GM18858 (cell line): ENCODE results near the gene NTN1.

Experiments
- ATAC-seq: cut with Tn5 transposase; IDR thresholded peaks from one replicate; pipeline ENCODE4 v1.9.1; 2021; ENCODE audit not compliant: unreplicated experiment

NTN1 gene

GRCh38 chr17:9004961-9005285 lies 16.4 kb upstream of the NTN1 start:
- no peak for ATAC-seq

- ATAC-seq: no peak
Measured at GRCh38 chr17:9006175-9006767, 15.0 kb upstream of the NTN1 start.

- ATAC-seq: no peak
Measured at GRCh38 chr17:9007052-9007714, 14.1 kb upstream of the NTN1 start.

GRCh38 chr17:9009096-9009495 lies 12.2 kb upstream of the NTN1 start:
- ATAC-seq: no peak

GRCh38 chr17:9009737-9010136 lies 11.6 kb upstream of the NTN1 start:
- ATAC-seq: no peak

GRCh38 chr17:9011001-9011400 lies 10.3 kb upstream of the NTN1 start:
- ATAC-seq: no peak

GRCh38 chr17:9016941-9017552 lies 4.3 kb upstream of the NTN1 start:
- no peak for ATAC-seq

- ATAC-seq: no peak
Measured at GRCh38 chr17:9018726-9019125, 2.6 kb upstream of the NTN1 start.

- no peak for ATAC-seq
Measured at GRCh38 chr17:9020096-9020823, 1.1 kb upstream of the NTN1 start.

GRCh38 chr17:9020824-9021157 lies 519 bp upstream of the NTN1 start:
- no peak for ATAC-seq

GRCh38 chr17:9021992-9022572 lies 772 bp downstream of the NTN1 start:
- ATAC-seq: no peak

- no peak for ATAC-seq
Measured at GRCh38 chr17:9022573-9023391, 1.5 kb downstream of the NTN1 start.

GRCh38 chr17:9023392-9024218 lies 2.3 kb downstream of the NTN1 start:
- no peak for ATAC-seq

- no peak for ATAC-seq
Measured at GRCh38 chr17:9024497-9024896, 3.2 kb downstream of the NTN1 start.

- no peak for ATAC-seq
Measured at GRCh38 chr17:9026741-9027140, 5.4 kb downstream of the NTN1 start.

GRCh38 chr17:9028202-9028987 lies 7.1 kb downstream of the NTN1 start:
- no peak for ATAC-seq

GRCh38 chr17:9028988-9029570 lies 7.8 kb downstream of the NTN1 start:
- ATAC-seq: no peak

GRCh38 chr17:9032151-9032550 lies 10.8 kb downstream of the NTN1 start:
- ATAC-seq: no peak

GRCh38 chr17:9032583-9032982 lies 11.3 kb downstream of the NTN1 start:
- ATAC-seq: no peak
